GM12878 (cell line): Measurements from ENCODE around the gene SON. TPM values are rescaled to one million over a fixed set of nuclear protein-coding genes. Genes with fewer than 3 reads are reported as not detected.

ENCODE experiments used
- ATAC-seq: fragments of 200-7000 bp; cut with Tn5 transposase; 3 replicates; pipeline ENCODE4 v1.9.1; 2020; ENCODE audit warnings: mild to moderate bottlenecking, moderate library complexity
- BruUV-seq: library from RNA; stranded (reverse); fragments of 400-500 nt; replicated peaks from 2 replicates; lab custom pipeline; 2021; lab: Mats Ljungman, UMichigan
- CTCF ChIA-PET: fragments of 300-600 bp; sonication (Branson Sonifier 250); formaldehyde crosslinking; extraction: SDS; loops from one replicate; lab custom pipeline; 2021; ENCODE audit warnings: inconsistent platforms; lab: Yijun Ruan, JAX
- POLR2A ChIA-PET: fragments of 350-600 bp; formaldehyde crosslinking; extraction: SDS; loops from one replicate; lab custom pipeline; 2021; ENCODE audit warnings: inconsistent platforms; lab: Charles Lee
- RAD21 ChIA-PET: fragments of 300-600 bp; sonication (Branson Sonifier 250); formaldehyde crosslinking; loops from one replicate; lab custom pipeline; 2023; ENCODE audit warnings: antibody characterized with exemption; ENCODE audit not compliant: unreplicated experiment; lab: Charles Lee
- SMC1A ChIA-PET: fragments of 300-600 bp; sonication (Branson Sonifier 250); formaldehyde crosslinking; loops from one replicate; lab custom pipeline; 2023; ENCODE audit not compliant: unreplicated experiment, uncharacterized antibody; lab: Charles Lee
- DNase-seq: peaks from one replicate; pipeline ENCODE4 v3.0.0-alpha.2; 2011; ENCODE audit warnings: low read depth, low spot score
- FAIRE-seq: peaks from 3 replicates; lab custom pipeline; 2011; peaks lifted over from hg19 to GRCh38; lab: Jason Lieb, UNC
- H2AFZ ChIP-seq: 2 replicates; pipeline ENCODE4 v1.6.0; 2011; ENCODE audit warnings: low read depth, low read length, control low read depth; ENCODE audit not compliant: control insufficient read depth
- H3K27ac ChIP-seq: 2 replicates; pipeline ENCODE4 v1.5.1; 2011; ENCODE audit warnings: control low read depth; ENCODE audit not compliant: control insufficient read depth, insufficient read depth
- H3K27me3 ChIP-seq, 2 experiments: replicated peaks in 1 of 2; 2 replicates each; pipeline versions ENCODE4 v1.6.0 to v1.6.1; 2011; ENCODE audit warnings: low read length in 1 of 2; ENCODE audit not compliant: control insufficient read depth in 2 of 2, insufficient read depth in 2 of 2
- H3K36me3 ChIP-seq, 2 experiments: 2 replicates each; pipeline ENCODE4 v1.5.1; 2011; ENCODE audit warnings: low read length in 1 of 2; ENCODE audit not compliant: control insufficient read depth in 2 of 2, insufficient read depth in 2 of 2
- H3K4me1 ChIP-seq: 2 replicates; pipeline ENCODE4 v1.6.1; 2011; ENCODE audit warnings: mild to moderate bottlenecking, low read length, moderate library complexity, mixed read lengths; ENCODE audit not compliant: control insufficient read depth, insufficient read depth
- H3K4me2 ChIP-seq: 2 replicates; pipeline ENCODE4 v1.6.0; 2011; ENCODE audit warnings: control low read depth; ENCODE audit not compliant: control insufficient read depth, insufficient read depth
- H3K4me3 ChIP-seq: fragments of 200-600 bp; sonication (generic); 2 replicates; pipeline ENCODE4 v1.5.1; 2016
- H3K79me2 ChIP-seq: 2 replicates; pipeline ENCODE4 v1.6.0; 2011; ENCODE audit warnings: low read length; ENCODE audit not compliant: control insufficient read depth, insufficient read depth
- H3K9ac ChIP-seq: 2 replicates; pipeline ENCODE4 v1.8.0; 2011; ENCODE audit warnings: low read length, control low read depth, mixed read lengths; ENCODE audit not compliant: control insufficient read depth, insufficient read depth
- H3K9me3 ChIP-seq: replicated peaks from 3 replicates; pipeline ENCODE4 v1.5.1; 2011; ENCODE audit warnings: mild to moderate bottlenecking, low read length; ENCODE audit not compliant: control insufficient read depth, insufficient read depth
- H4K20me1 ChIP-seq: 2 replicates; pipeline ENCODE4 v1.6.0; 2011; ENCODE audit not compliant: control insufficient read depth, insufficient read depth
- CBX5 ChIP-seq: sonication (generic); IDR thresholded peaks from 2 replicates; pipeline ENCODE4 v1.6.1; 2016; ENCODE audit warnings: low read depth, moderate library complexity, mild to moderate bottlenecking, inconsistent platforms
- CHD4 ChIP-seq: fragments of 200-600 bp; sonication (generic); IDR thresholded peaks from 2 replicates; pipeline ENCODE4 v1.6.1; 2016; ENCODE audit warnings: mild to moderate bottlenecking
- CREB1 ChIP-seq: IDR thresholded peaks from 2 replicates; pipeline ENCODE4 v1.6.1; 2012; ENCODE audit warnings: low read depth, mild to moderate bottlenecking, inconsistent platforms
- DPF2 ChIP-seq: fragments of 450-650 bp; IDR thresholded peaks from 2 replicates; pipeline ENCODE4 v1.6.1; 2017; ENCODE audit warnings: mild to moderate bottlenecking
- ETV6 ChIP-seq, 2 experiments: fragments of 450-650 bp in 1 of 2; IDR thresholded peaks in 1 of 2; conservative IDR thresholded peaks in 1 of 2; 2 replicates each; pipeline ENCODE4 v1.6.1; 2014; ENCODE audit warnings: antibody characterized with exemption in 1 of 2, borderline replicate concordance in 1 of 2, low read depth in 1 of 2, mild to moderate bottlenecking in 1 of 2, moderate library complexity in 1 of 2
- JUND ChIP-seq: IDR thresholded peaks from 2 replicates; pipeline ENCODE4 v1.6.1; 2012; ENCODE audit warnings: low read depth, mild to moderate bottlenecking, low read length, improper control_type of control experiment, moderate library complexity
- PKNOX1 ChIP-seq: fragments of 450-650 bp; IDR thresholded peaks from 2 replicates; pipeline ENCODE4 v1.6.1; 2016; ENCODE audit warnings: mild to moderate bottlenecking
- POLR2AphosphoS5 ChIP-seq: IDR thresholded peaks from 2 replicates; pipeline ENCODE4 v1.6.1; 2011; ENCODE audit warnings: mild to moderate bottlenecking, low read length, inconsistent platforms
- SREBF1 ChIP-seq: IDR thresholded peaks from 2 replicates; pipeline ENCODE4 v1.6.1; 2012; ENCODE audit warnings: mild to moderate bottlenecking, low read length
- STAT1 ChIP-seq: fragments of 450-650 bp; conservative IDR thresholded peaks from 2 replicates; pipeline ENCODE4 v1.6.1; 2014; ENCODE audit warnings: antibody characterized with exemption, mild to moderate bottlenecking
- ZZZ3 ChIP-seq: IDR thresholded peaks from 2 replicates; pipeline ENCODE4 v1.6.1; 2011; ENCODE audit warnings: low read depth; ENCODE audit not compliant: control insufficient read depth, insufficient read length
- WGBS: methylation state at CpG from one replicate; pipeline ENCODE4 v1.1.6; 2016; ENCODE audit warnings: low lambda C conversion rate; ENCODE audit not compliant: insufficient replicate concordance, insufficient coverage; ENCODE audit errors: missing lambda C conversion rate; 5-methylcytosine and 5-hydroxymethylcytosine counted together
- in situ Hi-C: fragments of 300-500 bp; cut with MboI; formaldehyde crosslinking; loops from 9 replicates; pipeline ENCODE4 v1.14.3; 2018; ENCODE audit warnings: mixed read lengths
- intact Hi-C: fragments of 100-400 bp; cut with micrococcal nuclease; formaldehyde crosslinking; loops from one replicate; pipeline ENCODE4 v1.14.2; 2022; ENCODE audit not compliant: unreplicated experiment
- polyA plus RNA-seq, 11 experiments: library from polyadenylated mRNA; depleted of rRNA in 4 of 11; unstranded in 6 of 11; stranded (reverse) in 5 of 11; fragments of >200 nt; fragmentation: Nextera tagmentation in 4 of 11; fragmentation: Illumina TruSeq in 1 of 11; extraction: Ambion mirVana in 4 of 11; extraction: Trizol in 1 of 11; gene quantifications; 1 replicate in 1 of 11; 2 replicates in 10 of 11; pipeline versions ENCODE4 v1.2.1 to v1.2.3, GENCODE V29; 2011 to 2016; ENCODE audit warnings: inconsistent platforms in 2 of 11, missing spikeins in 2 of 11, low read depth in 1 of 11
- total RNA-seq, 4 experiments: library from RNA; depleted of rRNA in 3 of 4; stranded (reverse); fragments of >200 nt in 3 of 4; fragmentation: Illumina TruSeq in 1 of 4; extraction: Trizol in 1 of 4; gene quantifications; 2 replicates each; pipeline versions ENCODE4 v1.2.1 to v1.2.3, GENCODE V29; 2013 to 2021
- TF ChIP-seq, protein P1 (sequence below): IDR thresholded peaks from 2 replicates; pipeline ENCODE4 v1.6.1; 2012; ENCODE audit warnings: low read length, inconsistent platforms

The SON gene
- total and polyA plus RNA-seq, 10 of the 15 experiments (the other 5 are each of a cell fraction or from before 2014, with no cell fraction given): 95.7 to 788 (median 251) TPM

DNA sequence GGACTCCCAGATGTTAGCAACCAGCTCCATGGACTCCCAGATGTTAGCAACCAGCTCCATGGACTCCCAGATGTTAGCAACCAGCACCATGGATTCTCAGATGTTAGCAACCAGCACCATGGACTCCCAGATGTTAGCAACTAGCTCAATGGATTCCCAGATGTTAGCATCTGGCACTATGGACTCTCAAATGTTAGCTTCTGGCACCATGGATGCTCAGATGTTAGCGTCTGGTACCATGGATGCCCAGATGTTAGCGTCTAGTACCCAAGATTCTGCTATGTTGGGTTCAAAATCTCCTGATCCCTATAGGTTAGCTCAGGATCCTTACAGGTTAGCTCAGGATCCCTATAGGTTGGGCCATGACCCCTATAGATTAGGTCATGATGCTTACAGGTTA lies 8.8 kb downstream of the SON start:
- H2AFZ ChIP-seq: no peak overlapping the region
- no peaks in the 10 kb centered on the region for H3K4me1 ChIP-seq
- ChIA-PET SMC1A (interaction anchor here (0.6 to 1.2 kb wide), 3 partner anchors 9 to 22 kb away, joined by 3 to 6 read pairs (median 4); partner anchors contain the start of gene SON), RAD21 (no interaction called here), POLR2A (no interaction called here), CTCF (interaction anchor here (0.6 to 1.4 kb wide), 2 partner anchors 19 to 54 kb away, joined by 3 to 4 read pairs; no protein-coding TSS in a partner anchor)
- no peak overlapping the region for H3K27ac ChIP-seq
- peaks cover 2% of the 10 kb centered on the region for H4K20me1 ChIP-seq
- DNase-seq (no peak), FAIRE-seq (no peak), ATAC-seq (no peak)
- peaks cover 21% of the 10 kb centered on the region; the same call in 2 of the 3 replicates for H3K9me3 ChIP-seq
- no peak overlapping the region for H3K4me3 ChIP-seq
- H3K79me2 ChIP-seq: peaks cover 88% of the 10 kb centered on the region
- in situ Hi-C loops: no loop called here
- BruUV-seq: no TSS peak
- H3K9ac ChIP-seq: no peak overlapping the region
- H3K27me3 ChIP-seq: no peaks in the 10 kb centered on the region
- H3K4me2 ChIP-seq: no peak overlapping the region
- intact Hi-C loops: no loop called here
- H3K36me3 ChIP-seq: peaks cover 40 to 63% of the 10 kb centered on the region in 2 experiments
- 100% methylated on average over 2 of the region's 2 CpGs for WGBS
- TF ChIP-seq ETV6 (conservative IDR thresholded peaks at IDR 0.05 in 1 of 2, IDR thresholded peaks at IDR 0.05 in 1 of 2; ENCODE audit: borderline replicate concordance in 1 of 2, low read depth in 1 of 2) (no peak), PKNOX1 (no peak), JUND (no peak), CBX5 (no peak), SREBF1 (no peak), STAT1 (no peak), CREB1 (no peak), CHD4 (no peak), ZZZ3 (no peak), DPF2 (no peak), POLR2AphosphoS5 (peak; percentile 63)
- TF ChIP-seq, protein P1, sequence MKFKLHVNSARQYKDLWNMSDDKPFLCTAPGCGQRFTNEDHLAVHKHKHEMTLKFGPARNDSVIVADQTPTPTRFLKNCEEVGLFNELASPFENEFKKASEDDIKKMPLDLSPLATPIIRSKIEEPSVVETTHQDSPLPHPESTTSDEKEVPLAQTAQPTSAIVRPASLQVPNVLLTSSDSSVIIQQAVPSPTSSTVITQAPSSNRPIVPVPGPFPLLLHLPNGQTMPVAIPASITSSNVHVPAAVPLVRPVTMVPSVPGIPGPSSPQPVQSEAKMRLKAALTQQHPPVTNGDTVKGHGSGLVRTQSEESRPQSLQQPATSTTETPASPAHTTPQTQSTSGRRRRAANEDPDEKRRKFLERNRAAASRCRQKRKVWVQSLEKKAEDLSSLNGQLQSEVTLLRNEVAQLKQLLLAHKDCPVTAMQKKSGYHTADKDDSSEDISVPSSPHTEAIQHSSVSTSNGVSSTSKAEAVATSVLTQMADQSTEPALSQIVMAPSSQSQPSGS: 0 out of 2 replicates have a peak, but pooled peaks have one; percentile 0
